Body of pancreas (tissue), 4 donors: Measurements from ENCODE around the gene TGDS. TPM values are rescaled to one million over a fixed set of nuclear protein-coding genes. Genes with fewer than 3 reads are reported as not detected.

Source experiments
- ATAC-seq: fragments of 150-250 bp; one replicate; pipeline ENCODE4 v1.9.1; 2016
- DNase-seq, 4 donors: peaks; one replicate each; pipeline ENCODE4 v3.0.0-alpha.2; 2019
- H3K27ac ChIP-seq, 4 donors: fragments of 200-600 bp; sonication (generic); 1 replicate in 3 of 4; 2 replicates in 1 of 4; pipeline versions ENCODE4 v1.5.1 to v1.6.1; 2016 to 2019; ENCODE audit warnings: mild to moderate bottlenecking in 1 of 4, mixed read lengths in 1 of 4, moderate library complexity in 1 of 4
- H3K27me3 ChIP-seq, 2 donors: fragments of 200-600 bp; sonication (generic); one replicate each; pipeline ENCODE4 v1.6.0; 2016; ENCODE audit warnings: mild to moderate bottlenecking in 1 of 2
- H3K36me3 ChIP-seq, 2 donors: fragments of 200-600 bp; sonication (generic); replicated peaks in 1 of 2; 2 replicates each; pipeline ENCODE4 v1.5.1; 2016; ENCODE audit warnings: low read depth in 2 of 2; ENCODE audit not compliant: insufficient read depth in 1 of 2
- H3K4me1 ChIP-seq: fragments of 200-600 bp; sonication (generic); one replicate; pipeline ENCODE4 v1.6.0; 2016
- H3K4me3 ChIP-seq, 2 donors: fragments of 200-600 bp; sonication (generic); 1 replicate in 1 of 2; 2 replicates in 1 of 2; pipeline ENCODE4 v1.5.1; 2016 to 2019
- H3K9me3 ChIP-seq, 3 donors: fragments of 200-600 bp; sonication (generic); 1 replicate in 2 of 3; 2 replicates in 1 of 3; pipeline ENCODE4 v1.5.1; 2016
- CTCF ChIP-seq, 7 experiments: fragments of 450-650 bp in 4 of 7; fragments of 200-600 bp in 3 of 7; sonication (generic) in 3 of 7; IDR thresholded peaks; one replicate each; pipeline ENCODE4 v1.5.1; 2016 to 2019; ENCODE audit warnings: antibody characterized with exemption in 7 of 7
- POLR2A ChIP-seq, 3 donors: fragments of 450-650 bp; IDR thresholded peaks; one replicate each; pipeline ENCODE4 v1.6.1; 2016; ENCODE audit warnings: antibody characterized with exemption in 3 of 3, mild to moderate bottlenecking in 2 of 3
- WGBS, 2 donors: methylation state at CpG; one replicate each; pipeline ENCODE4 v1.1.5; 2017; 5-methylcytosine and 5-hydroxymethylcytosine counted together
- intact Hi-C: fragments of 100-400 bp; cut with DNase I; formaldehyde crosslinking; loops from one replicate; pipeline ENCODE4 v1.15.1; 2023
- total RNA-seq, 2 donors: library from RNA; depleted of rRNA; stranded (reverse); fragments of >200 nt; gene quantifications; one replicate each; pipeline ENCODE4 v1.1.0, GENCODE V29; 2016

Gene TGDS
- total RNA-seq, 2 donors from 2014 or later: 6.0 to 8.2 TPM

- WGBS, 2 donors: 4% methylated on average over 16 of the region's 16 CpGs
- ATAC-seq (peak; percentile 61), DNase-seq (peak; percentile 21 to 28 (median 23))
- H3K36me3 ChIP-seq: no peaks in the 10 kb centered on the region
- no peaks in the 10 kb centered on the region for H3K9me3 ChIP-seq
- peak overlapping the region; percentile 64 to 79 for H3K4me3 ChIP-seq
- no peaks in the 10 kb centered on the region for H3K27me3 ChIP-seq
- intact Hi-C loops: loop anchor here (10.0 kb wide), 1 partner anchor 50 kb away; no protein-coding TSS in a partner anchor
- TF ChIP-seq POLR2A (IDR thresholded peaks at IDR 0.05): no peak
- TF ChIP-seq CTCF (IDR thresholded peaks at IDR 0.05): no peak
- peaks cover 33% of the 10 kb centered on the region for H3K4me1 ChIP-seq
- peak overlapping the region; percentile 62 to 81 (median 74) for H3K27ac ChIP-seq
Measured at GRCh38 chr13:94595001-94595949, 677 bp downstream of the TGDS start.

- WGBS, 2 donors: 75 to 86% methylated on average over 3 of the region's 3 CpGs
- DNase-seq (no peak), ATAC-seq (no peak)
- TF ChIP-seq POLR2A (IDR thresholded peaks at IDR 0.05): no peak
- TF ChIP-seq CTCF (IDR thresholded peaks at IDR 0.05): no peak
- intact Hi-C loops: loop anchor here (10.0 kb wide), 1 partner anchor 46 kb away; no protein-coding TSS in a partner anchor
- Histone ChIP-seq H3K9me3 (no peaks in the 10 kb centered on the region), H3K4me1 (peaks cover 39% of the 10 kb centered on the region), H3K36me3 (no peaks in the 10 kb centered on the region), H3K4me3 (no peak overlapping the region), H3K27ac (no peak overlapping the region), H3K27me3 (no peaks in the 10 kb centered on the region)
Measured at GRCh38 chr13:94590744-94591143, 5.2 kb downstream of the TGDS start.

- peaks cover 40% of the 10 kb centered on the region for H3K4me1 ChIP-seq
- H3K4me3 ChIP-seq: no peak overlapping the region
- no peaks in the 10 kb centered on the region for H3K27me3 ChIP-seq
- no peak overlapping the region for H3K27ac ChIP-seq
- H3K36me3 ChIP-seq: no peaks in the 10 kb centered on the region
- DNase-seq: no peak
- no peak for ATAC-seq
- WGBS, 2 donors: 31 to 37% methylated on average over 4 of the region's 4 CpGs
- H3K9me3 ChIP-seq: no peaks in the 10 kb centered on the region
- intact Hi-C loops: no loop called here
- no peak for TF ChIP-seq POLR2A (IDR thresholded peaks at IDR 0.05)
- TF ChIP-seq CTCF (IDR thresholded peaks at IDR 0.05): no peak
Measured at GRCh38 chr13:94588541-94588940, 7.4 kb downstream of the TGDS start.

- Histone ChIP-seq H3K9me3 (no peaks in the 10 kb centered on the region), H3K4me3 (no peak overlapping the region), H3K4me1 (peaks cover 32% of the 10 kb centered on the region), H3K27me3 (no peaks in the 10 kb centered on the region), H3K36me3 (peaks cover 0 to 6% of the 10 kb centered on the region in 2 donors), H3K27ac (peak overlapping the region in 1 of 4 donors; percentile 44)
- ATAC-seq: no peak
- 56 to 66% methylated on average over 7 of the region's 7 CpGs for WGBS, 2 donors
- TF ChIP-seq CTCF (IDR thresholded peaks at IDR 0.05): no peak
- TF ChIP-seq POLR2A (IDR thresholded peaks at IDR 0.05): no peak
- intact Hi-C loops: no loop called here
- DNase-seq: no peak
Measured at GRCh38 chr13:94586371-94586770, 9.6 kb downstream of the TGDS start.
